ENCODE data around the gene SMYD1.

Gene SMYD1

GRCh38 chr2:88057437-88057844, 10.2 kb upstream of the SMYD1 start:
- no peak for DNase-seq

- DNase-seq = no peak
Measured at GRCh38 chr2:88058191-88058590, 9.4 kb upstream of the SMYD1 start.

DNA sequence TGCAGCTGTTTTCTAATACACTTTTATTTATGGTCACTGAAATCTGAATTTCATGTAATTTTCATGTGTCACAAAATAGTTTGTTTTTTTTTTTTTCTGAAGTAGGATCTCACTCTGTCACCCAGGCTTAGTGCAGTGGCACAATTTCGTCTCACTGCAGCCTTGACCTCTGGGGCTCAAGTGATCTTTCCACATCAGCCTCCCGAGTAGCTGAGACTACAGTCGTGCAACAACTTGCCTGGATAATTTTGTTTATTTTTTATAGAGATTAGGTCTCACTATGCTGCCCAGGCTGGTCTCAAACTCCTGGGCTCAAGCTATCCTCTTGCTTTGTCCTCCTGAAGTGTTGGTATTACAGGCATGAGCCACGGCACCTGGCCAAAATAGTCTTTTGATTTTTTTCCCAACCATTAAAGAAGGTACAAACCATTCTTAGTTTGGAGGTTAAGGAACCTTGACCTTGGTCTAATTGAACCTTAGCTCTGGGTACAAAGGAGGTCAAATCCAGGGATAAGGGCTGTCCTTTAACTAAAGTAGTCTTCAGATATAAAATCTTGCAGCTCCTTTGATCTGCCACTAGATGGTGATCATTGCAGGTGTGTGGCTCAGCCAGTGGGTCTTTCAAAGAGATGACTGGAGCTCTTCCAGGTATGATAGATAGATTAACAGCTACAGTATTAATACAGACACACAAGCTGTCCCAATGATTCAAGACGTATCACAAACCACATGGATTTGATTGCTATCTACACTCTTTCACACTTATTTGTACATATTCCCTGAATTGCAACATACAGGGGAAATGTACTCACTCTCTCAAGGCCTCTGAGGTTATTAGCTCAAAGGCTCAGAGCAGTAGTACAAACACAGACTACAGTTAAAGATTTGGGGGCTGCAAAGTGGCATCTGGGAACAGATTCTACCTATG, 7.4 kb upstream of the SMYD1 start:
- no peak for DNase-seq

- no peak for DNase-seq
Measured at GRCh38 chr2:88060907-88061275, 6.7 kb upstream of the SMYD1 start.

GRCh38 chr2:88061295-88061694, 6.3 kb upstream of the SMYD1 start:
- DNase-seq = no peak

DNA sequence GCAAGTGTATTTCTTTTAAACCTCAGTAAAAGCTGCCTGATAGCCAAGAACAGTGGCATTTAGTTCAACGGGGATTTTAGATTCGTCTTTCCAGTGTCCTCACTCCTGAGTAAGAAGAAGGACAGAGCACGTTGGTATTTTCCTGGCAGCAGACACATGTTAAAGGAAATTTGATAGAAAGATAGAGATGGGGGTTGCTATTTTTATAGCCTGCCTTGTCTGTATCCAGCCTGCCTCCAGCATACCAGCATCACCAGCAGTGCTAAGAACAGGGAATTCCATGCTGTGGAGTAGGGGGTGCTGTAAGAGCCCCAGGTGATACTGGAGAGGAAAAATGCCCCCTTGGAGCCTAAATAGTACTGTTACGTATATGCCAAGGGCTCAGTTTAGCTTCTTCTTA, 1.1 kb upstream of the SMYD1 start:
- DNase-seq = no peak

DNA sequence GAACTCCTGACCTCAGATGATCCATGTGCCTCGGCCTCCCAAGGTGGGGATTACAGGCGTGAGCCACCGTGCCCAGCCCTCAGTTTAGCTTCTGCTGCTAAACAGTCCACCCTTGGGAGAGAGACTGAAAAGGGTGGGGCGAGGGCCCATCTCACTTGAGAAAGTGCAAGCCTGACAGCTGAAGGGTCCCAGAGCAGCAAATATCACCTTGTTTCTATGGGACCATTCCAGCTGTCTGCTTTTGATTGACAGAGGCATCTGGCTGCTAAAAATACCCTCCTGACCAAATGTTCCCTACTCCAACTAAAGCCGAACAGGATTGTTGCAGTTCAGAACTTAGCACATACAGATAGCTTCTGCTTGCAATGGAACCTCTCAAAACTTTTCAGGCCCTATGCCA, 436 bp upstream of the SMYD1 start:
- no peak for DNase-seq

- DNase-seq = no peak
Measured at GRCh38 chr2:88068044-88068443, 419 bp downstream of the SMYD1 start.

- DNase-seq = no peak
Measured at GRCh38 chr2:88069117-88069516, 1.5 kb downstream of the SMYD1 start.

- DNase-seq = no peak
Measured at GRCh38 chr2:88070055-88070454, 2.4 kb downstream of the SMYD1 start.

DNA sequence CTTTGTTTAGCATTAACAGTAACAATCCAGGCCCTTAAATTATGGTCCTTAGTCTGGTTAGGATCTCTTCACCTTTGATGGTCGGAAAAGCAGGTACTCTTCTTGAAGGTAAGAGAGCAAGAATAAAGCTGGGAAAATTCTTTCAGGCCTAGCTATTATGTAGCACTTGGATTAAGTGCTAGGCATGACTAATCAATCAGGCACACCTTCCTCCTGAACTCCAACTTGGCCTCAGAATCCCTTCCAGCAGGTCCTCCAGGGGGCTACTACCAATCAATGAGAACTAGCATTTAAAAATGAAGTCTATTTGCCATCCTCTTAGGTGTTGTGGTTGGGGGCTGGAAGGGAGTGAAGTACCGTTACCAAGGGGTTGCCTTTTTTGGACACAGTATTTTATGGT, 3.7 kb downstream of the SMYD1 start:
- no peak for DNase-seq

DNA sequence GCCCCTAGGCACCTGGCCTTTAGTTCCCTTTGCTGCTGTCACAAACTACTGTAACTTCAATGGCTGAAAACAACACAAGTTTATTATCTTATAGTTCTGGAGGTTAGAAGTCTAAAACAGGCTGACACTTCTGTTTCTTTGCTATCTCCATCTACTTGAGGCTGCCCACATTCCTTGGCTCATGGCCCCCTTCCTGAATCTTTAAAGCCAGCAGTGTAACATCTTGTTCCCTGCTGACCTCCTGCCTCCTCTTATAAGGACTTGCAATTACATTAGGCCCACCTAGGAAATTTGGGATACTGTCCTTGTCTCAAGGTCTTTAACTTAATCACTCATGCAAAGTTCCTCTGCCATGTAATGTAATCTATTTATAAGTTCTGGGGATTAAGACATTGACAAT, 6.5 kb downstream of the SMYD1 start:
- no peak for DNase-seq

DNA sequence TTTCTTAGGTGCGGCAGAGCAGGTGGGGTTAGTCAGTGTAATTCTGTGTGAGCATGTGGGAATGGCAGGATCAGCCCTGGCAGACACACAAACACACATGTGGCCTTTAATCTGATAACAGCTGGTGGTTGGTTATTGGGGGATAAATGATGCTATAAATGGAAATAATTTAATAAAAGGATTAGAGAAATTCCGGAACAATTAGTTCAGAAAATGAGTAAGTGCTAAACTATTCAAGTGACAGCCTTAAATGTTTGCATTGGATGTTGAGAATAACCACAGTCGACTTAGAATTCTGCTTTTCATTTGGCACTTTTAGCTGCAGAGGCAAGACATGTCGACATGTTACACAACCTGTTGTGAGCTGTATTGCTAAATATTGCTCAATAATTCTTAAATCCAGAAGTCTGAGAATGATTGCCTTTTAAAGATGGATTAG, 7.2 kb downstream of the SMYD1 start:
- no peak for DNase-seq

- DNase-seq = no peak
Measured at GRCh38 chr2:88077080-88077479, 9.5 kb downstream of the SMYD1 start.

DNA sequence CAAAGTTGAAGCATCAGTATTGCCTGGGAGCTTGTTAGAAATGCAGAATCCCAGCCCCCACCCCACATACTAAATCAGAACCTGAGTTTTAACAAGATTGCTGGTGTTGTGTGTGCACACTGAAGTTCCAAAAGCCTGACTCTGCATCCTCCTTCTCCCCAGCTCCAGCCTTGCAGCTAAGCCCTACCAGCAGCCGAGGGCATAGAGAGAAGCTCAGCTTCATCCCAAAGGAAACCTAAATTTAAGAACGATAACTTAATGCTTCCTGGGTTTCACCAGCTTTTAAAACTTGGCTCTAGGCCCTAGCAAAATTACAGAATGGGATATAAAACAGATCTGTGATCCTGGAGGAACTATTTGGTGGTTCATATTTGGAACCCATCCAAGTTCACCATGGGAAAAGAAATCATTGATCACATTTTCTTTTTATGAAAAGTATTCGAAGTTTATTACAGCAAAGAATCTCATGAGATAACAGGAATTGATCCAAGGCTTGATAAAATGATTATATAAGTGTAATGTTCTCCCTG, 11.1 kb downstream of the SMYD1 start:
- no peak for DNase-seq

- DNase-seq = no peak
Measured at GRCh38 chr2:88080545-88080944, 12.9 kb downstream of the SMYD1 start.

DNA sequence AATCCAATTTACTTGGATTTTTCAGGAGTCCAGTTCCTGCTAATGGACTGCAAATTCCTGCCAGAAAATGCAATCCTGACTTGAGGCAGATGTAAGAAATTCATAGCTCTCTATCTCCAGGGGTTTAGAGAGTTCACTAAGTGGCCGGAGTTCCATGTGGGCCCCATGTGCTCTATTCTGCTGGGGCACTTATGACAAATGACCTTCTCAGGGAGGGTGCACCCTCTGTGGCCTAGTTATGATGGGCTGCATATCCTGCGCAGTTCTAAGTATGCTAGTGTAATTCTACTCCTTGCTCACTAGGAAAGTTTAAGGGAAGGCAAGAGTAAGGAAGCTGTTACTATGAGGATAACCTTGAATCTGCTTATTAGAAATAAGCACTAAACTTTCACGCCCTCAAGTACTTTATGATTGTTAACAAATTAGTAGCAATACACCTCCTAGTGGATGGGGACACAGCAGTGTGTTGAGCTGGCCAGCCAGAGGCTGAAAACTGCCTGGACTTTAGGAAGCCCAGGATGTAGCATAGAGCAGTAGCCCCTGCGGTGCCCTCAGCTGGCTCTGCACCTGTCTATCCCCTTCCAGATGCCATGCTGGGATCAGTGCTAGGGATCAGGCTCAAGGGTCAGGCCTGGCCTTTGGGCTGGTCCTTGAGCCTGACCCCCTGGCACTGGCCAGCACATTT, 14.4 kb downstream of the SMYD1 start:
- DNase-seq = no peak

- DNase-seq = no peak
Measured at GRCh38 chr2:88082781-88083180, 15.2 kb downstream of the SMYD1 start.

DNA sequence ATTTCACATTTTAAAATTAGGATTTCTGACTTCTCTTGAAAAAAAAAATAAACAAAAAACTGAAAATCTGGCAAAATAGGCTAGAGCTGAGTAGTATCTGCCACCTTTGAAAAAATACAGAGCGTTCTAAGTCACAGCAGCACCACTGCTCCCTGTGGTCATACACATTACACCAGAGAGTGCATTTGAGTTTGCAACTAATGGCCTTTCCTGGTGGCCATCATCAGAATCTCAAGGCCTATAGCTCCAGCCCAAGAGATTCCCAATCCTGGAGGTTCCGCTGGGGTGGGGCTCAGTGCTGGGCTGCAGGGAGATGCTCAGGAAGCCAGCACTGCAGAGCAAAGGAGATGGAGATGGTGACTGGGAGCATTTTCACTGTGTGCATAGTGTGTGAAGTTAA, 17.5 kb downstream of the SMYD1 start:
- no peak for DNase-seq

DNA sequence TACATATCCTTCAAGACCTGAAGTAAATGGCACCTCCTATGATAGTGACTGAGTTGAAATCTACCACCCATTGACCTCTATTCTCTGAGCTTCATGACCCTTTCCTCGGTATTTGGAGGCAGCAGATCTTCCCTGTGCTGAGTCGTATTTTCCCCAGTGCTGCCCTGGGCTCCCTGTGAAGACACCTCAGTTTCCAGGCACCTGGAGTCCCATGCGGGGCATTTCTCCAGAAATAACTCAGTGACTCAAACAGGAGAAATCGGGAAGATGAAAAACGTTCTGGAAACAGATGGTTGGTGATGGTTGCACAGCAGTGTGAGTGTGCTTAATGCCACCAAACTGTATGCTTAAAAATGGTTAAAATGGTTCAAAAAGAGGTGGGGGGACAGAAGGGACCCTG, 18.0 kb downstream of the SMYD1 start:
- DNase-seq = no peak

DNA sequence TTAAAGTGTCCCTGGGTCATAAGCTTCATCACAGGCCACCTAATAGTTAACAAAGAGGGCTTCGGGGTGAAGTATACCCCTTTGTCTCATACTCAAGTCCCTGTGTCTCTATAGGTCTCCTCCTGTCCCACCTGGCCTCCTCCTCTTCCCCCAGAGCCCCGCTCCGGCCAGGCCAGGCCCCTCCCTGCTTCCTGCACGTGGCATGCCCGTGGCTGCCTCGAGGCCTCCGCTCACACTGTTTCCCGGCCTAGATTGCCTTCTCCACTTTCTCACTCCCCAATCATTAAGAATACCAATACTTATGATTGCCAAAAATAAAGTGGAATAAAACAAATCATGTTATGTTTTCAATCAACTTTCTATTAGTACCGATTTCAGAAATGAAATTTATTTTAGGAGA, 18.8 kb downstream of the SMYD1 start:
- no peak for DNase-seq

DNA sequence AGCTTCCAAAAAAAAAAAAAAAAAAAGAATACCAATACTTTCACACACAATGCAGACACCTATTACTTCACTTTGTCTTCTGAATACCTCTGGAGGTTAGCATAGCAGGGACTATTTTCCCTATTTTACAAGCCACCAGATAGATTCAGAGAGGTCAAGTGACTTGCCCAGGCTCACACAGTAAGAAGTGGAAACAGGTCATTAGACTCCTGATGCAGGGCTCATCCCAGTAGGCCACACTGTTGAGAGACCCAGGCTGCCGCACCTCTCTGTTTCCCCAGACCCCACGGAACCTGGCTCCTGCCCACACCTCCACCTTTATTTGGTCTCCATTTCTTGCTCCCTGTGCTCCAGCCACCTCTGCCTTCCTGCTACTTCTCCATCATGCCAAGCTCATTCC, 19.4 kb downstream of the SMYD1 start:
- DNase-seq = no peak

- no peak for DNase-seq
Measured at GRCh38 chr2:88087763-88088162, 20.1 kb downstream of the SMYD1 start.

DNA sequence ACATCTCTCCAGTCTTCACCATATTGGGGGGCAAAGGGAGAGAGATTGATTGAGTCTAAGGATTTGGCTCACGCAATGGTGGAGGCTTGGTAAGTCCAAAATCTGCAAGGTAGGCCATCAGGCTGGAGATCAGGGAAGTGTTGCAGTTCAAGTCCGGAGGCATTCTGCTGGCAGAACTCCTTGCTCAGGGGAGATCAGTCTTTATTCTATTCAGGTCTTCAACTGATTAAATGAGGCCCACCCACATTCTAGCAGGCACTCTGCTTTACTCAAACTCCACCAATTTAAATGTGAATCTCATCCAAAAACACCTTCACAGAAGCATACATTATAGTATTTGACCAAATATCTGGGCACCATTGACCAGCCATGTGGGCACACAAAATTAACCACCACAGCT, 21.4 kb downstream of the SMYD1 start:
- DNase-seq = no peak

All from NCI-H1092 (cell line).